HG03103 (cell line): Measurements from ENCODE around the gene PAPPA2.

Source experiments
- ATAC-seq: cut with Tn5 transposase; IDR thresholded peaks from one replicate; pipeline ENCODE4 v1.9.1; 2021; ENCODE audit warnings: low read depth; ENCODE audit not compliant: unreplicated experiment

PAPPA2 gene

DNA sequence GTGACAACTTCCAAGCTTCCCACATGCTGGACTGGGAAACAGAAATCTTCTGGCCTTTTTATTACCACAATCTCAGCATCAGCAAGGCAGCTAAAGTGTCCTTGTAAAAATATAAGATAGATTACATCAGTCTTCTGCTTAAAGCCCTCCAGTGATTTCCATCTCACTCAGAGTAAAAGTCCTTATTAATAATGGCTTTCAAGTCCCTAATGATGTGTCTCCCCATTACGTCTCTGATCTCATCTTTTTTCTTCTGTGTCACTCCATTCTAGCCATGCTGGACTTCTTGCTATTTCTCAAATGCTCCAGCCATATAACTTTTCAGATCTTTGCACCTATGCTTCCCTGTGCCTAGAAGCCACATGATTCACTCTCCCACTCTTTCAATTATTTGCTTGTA, 22.1 kb downstream of the PAPPA2 start:
- no peak for ATAC-seq

DNA sequence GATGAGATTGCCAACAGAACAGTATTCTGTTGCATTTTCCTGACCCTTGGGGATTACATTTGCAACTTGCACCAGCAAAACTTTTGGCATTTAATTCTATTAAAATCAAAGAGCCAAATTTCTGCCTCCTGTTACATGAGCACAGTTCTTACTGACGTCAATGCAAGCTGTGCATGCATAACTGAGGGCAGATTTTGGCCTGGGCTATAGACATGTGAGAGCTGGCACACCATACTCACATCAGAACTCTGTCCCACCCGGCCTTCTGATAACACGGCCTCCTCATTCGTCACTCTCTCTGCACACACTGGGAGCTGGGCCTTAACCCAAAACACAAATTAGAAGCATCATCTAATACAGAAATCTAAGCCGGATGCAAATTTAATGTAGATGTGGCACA, 31.5 kb downstream of the PAPPA2 start:
- ATAC-seq = no peak

DNA sequence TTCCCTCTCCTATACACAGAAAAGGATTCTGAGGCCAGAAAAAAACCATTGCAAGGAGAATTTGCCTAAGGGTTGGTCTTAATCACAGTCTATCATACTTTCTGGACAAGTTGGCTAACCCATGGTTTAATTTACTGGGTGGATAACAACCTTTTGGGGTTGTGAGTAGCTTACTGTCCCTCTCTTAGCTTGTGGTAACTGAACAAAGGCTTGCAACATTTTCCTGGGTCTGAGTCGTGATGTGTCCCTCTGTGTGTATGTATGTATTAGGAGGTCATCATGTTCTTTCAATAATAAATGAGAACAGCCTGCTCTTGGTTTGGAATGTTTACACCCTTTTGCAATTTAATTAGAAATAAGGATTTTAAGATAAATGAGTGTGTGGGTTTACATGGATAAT, 36.7 kb downstream of the PAPPA2 start:
- no peak for ATAC-seq

DNA sequence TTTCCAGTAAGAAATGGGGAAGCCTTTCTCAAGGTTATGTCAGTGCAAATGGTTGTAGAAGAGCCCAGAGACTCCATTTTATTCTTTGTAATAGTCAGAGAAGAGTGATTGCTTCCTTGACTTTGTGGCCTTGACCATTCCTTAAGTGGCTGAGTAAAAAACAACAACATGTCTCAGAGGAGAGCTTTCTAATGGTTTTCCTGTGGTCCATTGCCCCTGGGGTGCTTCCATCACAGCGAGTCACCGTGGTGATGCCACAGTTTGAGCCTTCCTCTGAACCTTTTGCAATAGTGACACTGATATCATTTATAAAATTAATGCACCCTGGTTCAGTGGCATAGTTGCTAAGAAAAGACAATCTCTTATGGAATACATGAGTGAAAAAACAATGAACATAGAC, 38.6 kb downstream of the PAPPA2 start:
- ATAC-seq = no peak

DNA sequence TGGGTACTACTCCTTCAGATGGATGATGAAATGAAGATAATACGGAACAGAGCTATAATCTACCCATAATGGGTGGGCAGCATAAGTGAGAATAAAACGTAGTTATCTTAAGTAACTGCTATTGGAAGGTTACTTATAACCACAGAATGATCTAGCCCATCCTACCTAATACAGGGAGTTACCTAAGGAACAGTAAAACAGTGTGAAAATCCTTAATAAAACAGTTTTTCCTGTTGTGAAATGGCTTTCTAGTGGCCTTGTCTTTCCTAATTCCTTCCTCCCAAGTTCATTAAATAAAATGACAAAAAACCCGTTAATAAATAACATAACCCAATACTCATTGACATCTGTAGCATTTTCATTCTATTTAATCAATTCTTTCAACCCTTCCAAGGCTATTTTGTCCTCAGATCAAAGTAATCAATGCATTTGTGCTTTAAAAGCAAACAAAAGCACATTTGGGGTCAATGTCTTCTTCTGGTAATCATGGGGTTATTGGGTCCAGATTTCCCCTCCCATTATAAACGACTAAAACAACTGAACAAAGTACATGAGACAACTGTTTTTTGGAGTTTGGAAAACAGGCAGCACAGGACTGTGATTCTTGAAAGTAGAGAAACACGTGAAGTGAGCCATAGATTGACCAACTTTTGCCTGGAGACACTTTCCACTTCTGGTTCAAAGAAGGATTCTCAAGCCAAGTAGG, 42.0 kb downstream of the PAPPA2 start:
- ATAC-seq = no peak

DNA sequence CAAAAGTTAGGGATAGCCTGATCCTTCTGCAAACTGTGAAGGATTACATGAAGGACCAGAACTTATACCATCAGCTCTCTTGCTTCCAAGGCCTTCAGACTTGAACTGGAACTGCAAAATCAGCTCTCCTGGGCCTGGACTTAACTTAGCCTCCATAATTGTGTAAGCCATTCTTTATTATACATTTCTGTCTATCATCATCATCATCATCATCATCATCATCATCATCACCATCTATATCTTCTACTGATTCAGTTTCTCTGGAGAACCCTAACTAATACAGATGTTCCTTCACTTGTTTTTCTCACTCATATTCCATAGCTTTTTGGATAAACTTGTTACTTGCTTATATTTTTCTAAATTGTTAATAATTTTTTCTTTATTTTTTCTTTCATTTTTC, 50.0 kb downstream of the PAPPA2 start:
- ATAC-seq = no peak

DNA sequence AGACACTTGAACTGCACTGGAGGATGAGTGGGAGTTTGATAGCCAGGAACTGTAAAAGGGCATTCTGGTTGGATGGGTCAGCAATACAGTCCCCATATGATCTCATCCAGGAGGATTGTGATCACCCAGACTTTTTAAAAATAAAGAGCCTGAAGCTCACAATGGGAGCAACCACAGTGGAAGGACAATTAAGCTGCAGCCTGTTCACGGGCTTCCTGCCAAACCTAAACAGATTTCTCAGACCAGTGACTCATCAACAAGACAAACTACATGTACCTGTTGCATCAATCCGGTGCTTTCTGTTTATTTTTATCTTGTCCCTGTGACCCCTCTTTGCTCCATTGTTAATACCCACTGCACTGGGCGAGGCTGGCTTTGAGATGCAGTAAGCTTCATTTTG, 52.3 kb downstream of the PAPPA2 start:
- ATAC-seq = no peak

DNA sequence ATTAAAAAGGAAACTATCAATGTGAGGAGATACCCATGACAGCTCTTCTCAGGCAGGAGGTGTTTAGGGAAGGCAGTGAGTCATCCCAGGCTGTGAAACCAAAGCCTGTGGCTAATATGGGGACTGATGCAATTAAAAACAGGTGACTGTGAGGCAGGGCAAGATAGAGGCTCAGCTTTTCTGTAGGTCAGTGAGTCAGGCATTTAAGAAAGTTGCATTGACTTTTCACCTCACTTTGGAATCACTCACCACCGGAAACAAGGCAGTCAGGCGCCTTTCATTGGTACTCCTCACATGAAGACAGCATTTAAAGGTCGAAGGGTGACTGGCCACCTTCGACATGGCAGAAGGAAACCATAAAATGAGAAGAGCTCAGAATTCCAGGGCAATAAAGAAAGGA, 54.5 kb downstream of the PAPPA2 start:
- peak; percentile 82 for ATAC-seq

DNA sequence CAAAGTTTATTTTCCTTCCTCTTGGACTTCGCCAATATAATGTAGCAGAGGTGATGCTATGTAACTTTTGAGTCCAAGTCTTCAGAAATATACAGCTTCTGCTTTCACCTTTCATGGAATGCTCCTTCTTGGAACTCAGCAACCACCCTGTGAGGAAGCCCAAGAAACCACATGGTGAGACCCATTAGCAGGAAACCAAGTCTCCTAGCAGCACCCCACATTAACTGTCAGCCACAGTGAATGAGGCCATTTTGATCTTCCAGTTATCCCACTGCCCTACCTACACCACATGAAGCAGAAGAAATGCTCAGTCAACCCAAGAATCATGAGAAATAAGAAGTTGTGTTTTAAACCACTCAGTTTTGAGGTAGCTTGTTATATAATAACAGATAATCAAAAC, 58.2 kb downstream of the PAPPA2 start:
- no peak for ATAC-seq

DNA sequence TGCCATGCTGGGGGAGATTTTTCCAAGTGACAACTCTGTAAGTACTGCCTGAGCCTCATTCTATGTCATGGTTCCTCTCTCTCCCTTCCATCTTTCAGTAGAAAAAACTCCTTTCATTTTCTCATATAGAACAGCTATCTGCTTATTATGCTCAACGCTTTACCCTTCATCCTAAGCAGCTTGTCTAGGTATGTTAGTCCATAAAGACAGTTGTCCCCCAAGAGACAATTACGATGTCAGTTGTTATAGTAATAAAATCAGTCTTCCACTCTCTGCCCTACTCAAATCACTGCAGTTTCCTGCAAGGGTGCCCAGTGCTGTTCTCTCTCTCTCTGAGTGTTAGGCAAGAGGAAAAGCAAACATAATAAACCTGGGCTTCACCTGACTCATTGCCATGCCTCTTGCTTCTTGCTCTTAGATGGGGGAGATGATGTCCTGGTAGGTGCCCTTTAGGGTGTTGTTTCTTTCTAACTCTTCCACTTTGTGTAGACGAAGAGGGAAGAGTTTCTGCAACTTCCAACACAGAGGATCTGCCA, 59.4 kb downstream of the PAPPA2 start:
- ATAC-seq = no peak

DNA sequence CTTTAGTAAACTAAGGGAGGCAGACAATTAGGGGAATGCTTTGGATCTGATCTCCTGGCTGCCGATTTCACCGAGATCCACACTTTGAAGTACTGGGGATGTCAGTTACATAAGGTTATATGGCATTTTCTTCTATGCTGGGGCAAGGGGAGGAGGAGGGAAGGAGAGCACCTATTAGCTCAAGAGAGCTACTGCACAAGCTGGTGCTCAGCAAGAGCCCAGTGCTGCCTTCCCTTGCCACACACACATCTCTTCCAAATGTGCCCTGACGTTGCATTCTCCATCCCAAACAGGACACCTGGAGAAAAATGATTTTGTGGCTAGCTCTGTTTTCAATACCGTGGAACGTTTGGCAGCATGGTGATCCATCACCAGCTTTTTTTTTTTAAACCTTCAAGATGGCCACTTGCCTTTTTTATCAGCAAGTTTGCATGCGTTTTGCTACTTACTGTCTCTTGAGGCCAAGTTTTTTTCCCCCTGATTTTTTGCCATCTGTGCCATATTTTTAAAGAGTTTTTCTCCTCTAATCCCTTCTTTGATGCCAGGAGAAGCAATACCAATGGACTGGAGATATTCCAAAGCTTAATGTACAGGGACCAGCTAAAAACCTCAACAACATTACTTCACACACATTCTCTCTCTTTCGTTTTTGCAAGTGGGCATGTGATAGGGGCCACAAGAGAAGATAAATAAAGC, 66.6 kb downstream of the PAPPA2 start:
- no peak for ATAC-seq

DNA sequence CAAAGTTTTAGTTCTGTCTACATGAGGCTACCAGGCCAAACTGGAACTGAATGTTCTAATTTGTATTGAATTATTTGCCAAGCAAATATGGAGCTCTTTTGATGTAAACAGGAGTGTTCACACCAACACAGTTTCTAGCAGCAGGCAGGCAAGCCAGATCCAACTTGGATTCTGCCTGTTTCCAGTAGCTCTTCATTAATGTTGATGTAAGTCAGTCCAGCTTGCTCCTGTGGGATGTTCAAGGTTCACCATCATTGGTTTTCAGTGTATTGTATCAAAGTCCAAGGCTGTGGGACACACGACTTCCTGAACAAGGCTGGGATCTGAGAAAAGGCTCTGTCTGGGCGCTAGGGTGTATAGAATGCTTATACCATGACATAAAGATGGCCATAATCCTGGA, 68.1 kb downstream of the PAPPA2 start:
- ATAC-seq = no peak

DNA sequence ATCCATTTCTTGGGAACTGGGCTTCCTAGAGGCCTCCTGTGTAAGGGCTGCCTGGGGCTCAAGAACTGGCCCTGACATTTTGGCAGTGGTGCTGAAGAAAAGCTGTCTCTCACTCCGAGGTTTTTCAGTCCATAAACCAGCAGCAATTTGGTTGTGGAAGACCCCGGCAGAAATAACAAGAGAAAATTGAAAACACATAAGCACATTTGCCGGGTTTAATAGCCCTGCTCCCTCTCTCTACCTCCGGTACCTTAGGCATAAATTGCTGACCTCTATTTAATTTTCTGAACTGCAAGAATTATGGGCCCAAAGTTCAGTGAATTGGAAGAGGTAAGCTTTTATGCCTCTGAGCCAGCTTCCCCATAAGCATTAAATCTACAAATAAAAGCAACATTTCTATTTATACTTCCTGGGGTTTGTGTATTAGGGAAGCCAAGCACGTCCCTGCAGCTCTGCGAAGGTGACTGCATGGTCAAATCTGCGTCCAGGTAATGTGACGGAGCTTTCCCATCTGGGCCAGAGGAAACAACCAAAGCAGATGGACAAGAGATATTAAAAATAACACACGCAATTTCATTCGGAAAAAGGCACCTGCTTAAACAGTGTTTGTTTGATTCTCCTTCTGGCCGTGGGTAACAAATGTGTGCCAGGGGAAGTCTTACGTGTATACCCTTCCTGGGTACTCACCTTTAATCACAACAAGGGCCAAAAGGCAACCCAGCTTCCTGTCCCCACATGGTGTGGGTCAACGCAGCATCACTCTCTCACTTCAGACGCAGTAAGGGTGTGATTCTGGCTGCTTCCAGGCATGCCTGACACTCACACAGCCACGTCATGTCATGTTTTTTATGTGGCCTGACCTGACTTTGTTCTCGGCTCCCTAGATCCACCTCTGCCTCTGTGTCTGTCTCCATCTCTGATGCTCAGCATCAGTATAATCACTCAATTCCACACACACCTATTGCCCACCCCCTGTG, 69.2 kb downstream of the PAPPA2 start:
- ATAC-seq = no peak

DNA sequence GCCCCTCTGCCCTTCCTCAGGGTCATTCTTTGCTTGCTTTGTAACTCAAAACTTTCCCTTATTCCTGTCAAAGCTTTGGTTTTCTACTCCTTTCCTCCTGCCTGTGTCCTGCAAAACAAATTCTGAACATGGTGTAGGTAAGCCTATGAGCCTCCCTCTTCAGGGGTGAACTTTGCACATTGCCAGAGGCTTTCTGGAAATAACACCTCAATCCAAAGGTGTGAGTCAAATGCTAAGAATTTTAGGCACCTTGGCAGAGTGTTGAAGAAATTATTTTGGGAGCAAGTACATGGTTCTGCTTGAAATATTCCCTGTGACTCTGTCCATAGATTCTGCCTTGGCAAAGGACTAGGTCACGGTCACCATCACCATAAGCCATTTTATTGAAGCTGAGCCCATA, 70.0 kb downstream of the PAPPA2 start:
- no peak for ATAC-seq

DNA sequence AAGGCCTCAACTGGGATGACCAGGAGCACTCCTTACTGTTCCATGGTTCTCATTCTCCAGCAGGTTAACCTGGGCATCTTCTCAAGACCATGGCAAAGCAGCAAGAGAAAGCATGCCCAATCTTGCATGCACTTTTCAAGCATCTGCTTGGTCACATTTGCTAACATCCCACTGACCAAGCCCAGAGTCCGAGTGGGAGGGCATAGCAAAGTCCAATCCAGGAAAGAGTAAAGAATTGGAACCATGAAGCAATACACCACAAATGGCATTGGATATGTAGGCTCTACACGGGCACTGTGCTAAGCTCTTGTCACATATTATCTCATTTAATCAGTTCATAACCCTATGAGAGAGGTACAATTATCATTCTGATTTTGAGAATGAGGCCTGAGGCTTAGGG, 73.6 kb downstream of the PAPPA2 start:
- no peak for ATAC-seq

DNA sequence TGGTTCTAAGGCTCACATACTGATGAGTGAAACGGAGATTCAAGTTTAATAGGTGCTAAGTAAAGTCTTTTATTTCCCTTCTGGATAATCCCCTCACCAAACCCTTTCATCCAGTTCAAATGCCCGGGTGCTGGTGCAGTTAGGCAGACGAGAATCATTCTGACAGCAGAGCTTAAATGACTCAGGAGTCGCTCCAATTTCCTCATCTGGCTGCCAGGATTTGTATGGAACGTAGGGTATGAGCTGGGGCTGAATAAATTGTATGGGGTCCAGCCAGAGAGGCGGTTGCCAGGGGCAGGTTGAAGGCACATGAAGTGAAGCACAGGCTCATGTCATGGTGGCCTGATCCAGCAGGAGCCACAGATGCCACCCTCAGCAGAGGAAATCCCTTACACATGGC, 76.0 kb downstream of the PAPPA2 start:
- no peak for ATAC-seq

DNA sequence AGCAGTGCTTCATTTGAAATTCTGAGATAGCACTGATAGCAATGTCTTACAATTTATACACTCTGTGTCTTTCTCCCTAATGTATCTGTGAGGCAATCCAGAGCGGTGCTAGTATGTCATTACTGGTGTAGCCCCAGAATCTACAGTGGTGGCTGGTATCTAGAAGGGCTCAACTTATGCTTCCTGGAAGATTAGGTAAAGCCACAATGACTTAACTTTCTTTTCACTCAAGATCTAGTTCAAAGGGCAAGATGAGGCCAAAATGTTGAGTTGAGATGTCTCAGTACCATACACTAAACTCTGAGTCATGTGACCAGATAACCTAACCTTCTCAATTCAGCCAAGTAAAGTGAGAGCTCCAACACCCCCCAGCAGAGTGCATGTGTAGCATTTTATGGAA, 77.5 kb downstream of the PAPPA2 start:
- no peak for ATAC-seq

DNA sequence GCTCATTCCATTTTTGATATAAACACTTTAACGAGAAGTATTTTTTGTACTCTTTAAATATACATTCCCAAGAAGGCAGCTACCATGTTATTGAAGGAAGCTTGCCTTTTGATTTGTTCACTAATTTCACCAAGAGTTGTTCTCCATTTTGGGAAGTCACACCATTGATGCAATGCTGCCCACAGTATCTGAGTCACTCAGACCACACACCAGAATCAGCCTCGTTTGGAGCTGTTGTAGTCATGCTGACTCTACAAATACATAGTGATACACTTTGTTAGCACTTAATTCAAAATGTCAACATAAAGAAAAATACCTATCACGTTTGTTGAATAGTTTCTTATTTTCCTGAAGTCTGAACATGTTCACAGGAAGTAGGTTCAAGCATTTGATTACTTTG, 78.7 kb downstream of the PAPPA2 start:
- no peak for ATAC-seq

DNA sequence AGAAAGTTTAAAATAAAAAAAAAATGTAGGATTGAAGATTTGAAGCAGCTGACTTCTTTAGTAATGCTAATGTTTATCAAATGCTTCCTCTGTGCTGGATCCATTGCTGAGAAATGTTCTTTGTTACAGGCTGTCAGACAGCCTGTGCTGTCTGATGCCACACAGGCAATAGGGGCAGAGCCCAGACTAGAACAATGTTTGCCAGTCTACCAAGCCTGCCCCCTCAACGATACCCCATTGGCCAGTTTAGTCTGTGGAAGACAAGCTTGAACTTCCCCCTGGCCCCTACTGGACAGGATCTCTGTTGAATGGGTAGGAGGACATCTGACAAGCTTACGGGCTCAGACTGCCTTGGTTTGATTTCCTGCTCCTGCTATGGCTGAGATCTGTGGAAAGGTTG, 79.4 kb downstream of the PAPPA2 start:
- ATAC-seq = no peak

DNA sequence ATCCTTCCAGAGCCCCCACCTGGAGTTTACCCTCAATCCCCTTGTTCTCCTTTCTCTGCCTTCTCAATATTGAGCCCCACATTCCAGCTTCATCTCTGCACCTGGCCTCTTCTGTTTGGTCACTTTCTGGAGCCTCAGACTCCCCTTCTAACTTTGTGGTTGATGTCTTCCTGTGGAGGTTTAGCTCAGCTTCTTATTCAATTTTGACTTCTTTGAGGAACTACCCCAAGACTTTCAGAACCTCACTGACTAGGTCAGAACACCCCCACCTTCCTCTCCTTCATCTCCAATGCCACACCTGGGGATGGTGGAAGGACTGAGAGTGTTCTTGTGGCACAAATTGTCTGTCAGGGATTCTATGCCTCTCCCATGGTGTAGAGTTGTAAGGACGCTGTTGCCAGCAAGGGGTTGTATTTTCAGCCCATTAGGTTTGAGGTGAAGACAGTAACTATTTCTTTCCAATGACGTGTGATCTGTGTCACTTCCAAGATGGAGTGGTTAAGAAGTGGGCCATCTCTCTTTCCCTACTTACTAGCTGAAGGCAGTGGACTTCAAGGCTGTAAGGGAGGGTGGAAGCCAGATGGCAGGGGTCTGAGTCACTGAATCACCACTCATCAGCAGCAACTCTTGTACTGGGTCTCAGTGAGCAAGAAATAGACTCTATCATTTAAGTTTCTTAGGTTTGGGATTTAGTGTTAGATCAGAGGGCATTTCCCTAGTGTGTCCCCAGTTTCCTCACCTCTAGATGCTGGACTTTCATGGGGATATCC, 80.6 kb downstream of the PAPPA2 start:
- ATAC-seq = no peak
